Liver (tissue), 9 donors: Measurements from ENCODE around the gene SLIT1. TPM values are rescaled to one million over a fixed set of nuclear protein-coding genes. Genes with fewer than 3 reads are reported as not detected.

ENCODE experiments used
- DNase-seq: peaks from one replicate; pipeline ENCODE4 v3.0.0-alpha.2; 2017; ENCODE audit warnings: low spot score
- H3K27ac ChIP-seq, 2 donors: one replicate each; pipeline ENCODE4 v1.7.0; 2013; ENCODE audit warnings: inconsistent platforms in 2 of 2, low read length in 2 of 2, control low read depth in 1 of 2, low read depth in 1 of 2, mild to moderate bottlenecking in 1 of 2
- H3K27me3 ChIP-seq, 4 donors: one replicate each; pipeline versions ENCODE4 v1.6.1 to v1.7.0; 2013; ENCODE audit warnings: low read length in 3 of 4, inconsistent platforms in 1 of 4, mild to moderate bottlenecking in 1 of 4, moderate library complexity in 1 of 4; ENCODE audit not compliant: control insufficient read depth in 4 of 4, insufficient read depth in 4 of 4
- H3K36me3 ChIP-seq, 4 donors: one replicate each; pipeline versions ENCODE4 v1.6.1 to v1.7.0; 2013; ENCODE audit warnings: low read length in 3 of 4, mild to moderate bottlenecking in 3 of 4, low read depth in 1 of 4, moderate library complexity in 1 of 4; ENCODE audit not compliant: control insufficient read depth in 4 of 4, insufficient read depth in 3 of 4
- H3K4me1 ChIP-seq, 4 donors: one replicate each; pipeline versions ENCODE4 v1.6.1 to v1.7.0; 2013; ENCODE audit warnings: low read length in 3 of 4, mild to moderate bottlenecking in 3 of 4, moderate library complexity in 1 of 4; ENCODE audit not compliant: control insufficient read depth in 4 of 4, insufficient read depth in 4 of 4
- H3K4me3 ChIP-seq, 3 donors: one replicate each; pipeline versions ENCODE4 v1.6.1 to v1.7.0; 2013; ENCODE audit warnings: low read length in 3 of 3, control low read depth in 1 of 3, low read depth in 1 of 3, mild to moderate bottlenecking in 1 of 3
- H3K9ac ChIP-seq, 2 donors: one replicate each; pipeline ENCODE4 v1.7.0; 2013; ENCODE audit warnings: low read length in 2 of 2, mild to moderate bottlenecking in 2 of 2, moderate library complexity in 2 of 2, control low read depth in 1 of 2, low read depth in 1 of 2
- H3K9me3 ChIP-seq, 4 donors: one replicate each; pipeline versions ENCODE4 v1.6.1 to v1.7.0; 2013; ENCODE audit warnings: low read length in 3 of 4; ENCODE audit not compliant: control insufficient read depth in 4 of 4
- ATF3 ChIP-seq: IDR thresholded peaks from 2 replicates; pipeline ENCODE4 v1.6.1; 2016; ENCODE audit warnings: antibody characterized with exemption
- CTCF ChIP-seq: fragments of 150-350 bp; IDR thresholded peaks from 2 replicates; pipeline ENCODE4 v1.5.1; 2017; ENCODE audit warnings: improper control_type of control experiment, low read depth, low read length; ENCODE audit not compliant: missing input control
- EGR1 ChIP-seq, 2 donors: IDR thresholded peaks; 2 replicates each; pipeline ENCODE4 v1.6.1; 2016 to 2018; ENCODE audit warnings: antibody characterized with exemption in 2 of 2, low read depth in 2 of 2
- FOXA1 ChIP-seq: IDR thresholded peaks from 2 replicates; pipeline ENCODE4 v1.6.1; 2016; ENCODE audit warnings: antibody characterized with exemption
- FOXA2 ChIP-seq: IDR thresholded peaks from 2 replicates; pipeline ENCODE4 v1.6.1; 2016; ENCODE audit warnings: antibody characterized with exemption
- GABPA ChIP-seq, 2 donors: IDR thresholded peaks in 1 of 2; conservative IDR thresholded peaks in 1 of 2; 2 replicates each; pipeline ENCODE4 v1.6.1; 2016; ENCODE audit warnings: antibody characterized with exemption in 2 of 2, mild to moderate bottlenecking in 1 of 2, moderate library complexity in 1 of 2
- HNF4A ChIP-seq, 2 donors: conservative IDR thresholded peaks; 2 replicates each; pipeline ENCODE4 v1.6.1; 2016; ENCODE audit warnings: antibody characterized with exemption in 2 of 2, mild to moderate bottlenecking in 2 of 2
- HNF4G ChIP-seq: IDR thresholded peaks from 2 replicates; pipeline ENCODE4 v1.6.1; 2016; ENCODE audit warnings: antibody characterized with exemption
- JUND ChIP-seq, 2 donors: IDR thresholded peaks; 2 replicates each; pipeline ENCODE4 v1.6.1; 2016; ENCODE audit warnings: antibody characterized with exemption in 2 of 2
- MAX ChIP-seq: IDR thresholded peaks from 2 replicates; pipeline ENCODE4 v1.6.1; 2016; ENCODE audit warnings: antibody characterized with exemption
- NR2F2 ChIP-seq: IDR thresholded peaks from 2 replicates; pipeline ENCODE4 v1.6.1; 2016; ENCODE audit warnings: antibody characterized with exemption
- RAD21 ChIP-seq, 2 donors: IDR thresholded peaks; 2 replicates each; pipeline ENCODE4 v1.6.1; 2016; ENCODE audit warnings: antibody characterized with exemption in 2 of 2, mild to moderate bottlenecking in 2 of 2
- REST ChIP-seq: IDR thresholded peaks from 2 replicates; pipeline ENCODE4 v1.6.1; 2016; ENCODE audit warnings: antibody characterized with exemption, mild to moderate bottlenecking
- RXRA ChIP-seq, 2 donors: IDR thresholded peaks; 2 replicates each; pipeline ENCODE4 v1.6.1; 2017 to 2018; ENCODE audit warnings: antibody characterized with exemption in 2 of 2, mild to moderate bottlenecking in 1 of 2
- SP1 ChIP-seq: IDR thresholded peaks from 2 replicates; pipeline ENCODE4 v1.6.1; 2018; ENCODE audit warnings: antibody characterized with exemption, mild to moderate bottlenecking
- TAF1 ChIP-seq: conservative IDR thresholded peaks from 2 replicates; pipeline ENCODE4 v1.6.1; 2016; ENCODE audit warnings: antibody characterized with exemption, mild to moderate bottlenecking
- YY1 ChIP-seq: IDR thresholded peaks from 2 replicates; pipeline ENCODE4 v1.6.1; 2016; ENCODE audit warnings: antibody characterized with exemption, mild to moderate bottlenecking
- ZBTB33 ChIP-seq: IDR thresholded peaks from 2 replicates; pipeline ENCODE4 v1.6.1; 2016; ENCODE audit warnings: antibody characterized with exemption
- WGBS: extraction: QIAGEN DNeasy Blood & Tissue Kit; methylation state at CpG from one replicate; pipeline ENCODE4 v1.1.7; 2013; 5-methylcytosine and 5-hydroxymethylcytosine counted together
- polyA plus RNA-seq, 2 donors: library from polyadenylated mRNA; stranded (reverse) in 1 of 2; unstranded in 1 of 2; fragments of 200-250 nt in 1 of 2; fragments of >200 nt in 1 of 2; fragmentation: Nextera tagmentation in 1 of 2; extraction: Ambion mirVana in 1 of 2; gene quantifications; one replicate each; pipeline versions ENCODE4 v1.2.1 to v1.2.3, GENCODE V29; 2013 to 2015
- total RNA-seq, 2 donors: library from RNA; depleted of rRNA; stranded (reverse); fragments of >200 nt; gene quantifications; one replicate each; pipeline ENCODE4 v1.2.3, GENCODE V29; 2014
- donor health status: healthy.
- donor health status: healthy.
- donor health status: healthy.
- donor health status: healthy.
- donor health status: healthy.

The SLIT1 gene
- total and polyA plus RNA-seq, 4 donors = under 0.01 to 0.14 (median 0.06) TPM

GRCh38 chr10:97043563-97043855, 142.2 kb downstream of the SLIT1 start:
- Histone ChIP-seq H3K9me3 (no peaks in the 10 kb centered on the region), H3K4me3 (no peak overlapping the region), H3K36me3 (no peaks in the 10 kb centered on the region), H3K4me1 (no peaks in the 10 kb centered on the region), H3K9ac (no peak overlapping the region), H3K27ac (no peak overlapping the region), H3K27me3 (no peaks in the 10 kb centered on the region)
- 87% methylated on average over 14 of the region's 14 CpGs for WGBS
- no peak for DNase-seq
- TF ChIP-seq ATF3 (no peak), HNF4A (conservative IDR thresholded peaks at IDR 0.05) (no peak), NR2F2 (no peak), SP1 (no peak), JUND (IDR thresholded peaks at IDR 0.05) (no peak), CTCF (no peak), FOXA2 (no peak), GABPA (IDR thresholded peaks at IDR 0.05 in 1 of 2, conservative IDR thresholded peaks at IDR 0.05 in 1 of 2) (no peak), MAX (no peak), EGR1 (IDR thresholded peaks at IDR 0.05; ENCODE audit: low read depth in 2 of 2) (no peak), TAF1 (no peak), RXRA (IDR thresholded peaks at IDR 0.05) (no peak), YY1 (no peak), HNF4G (no peak), RAD21 (IDR thresholded peaks at IDR 0.05) (no peak), FOXA1 (no peak), ZBTB33 (no peak), REST (no peak)
